Karpas-422 (cell line): ENCODE results near the gene FADS1. TPM values are rescaled to one million over a fixed set of nuclear protein-coding genes. Genes with fewer than 3 reads are reported as not detected.

ENCODE experiments used
- DNase-seq: peaks from one replicate; pipeline ENCODE4 v3.0.0-alpha.2; 2015
- H2AFZ ChIP-seq: fragments of 200-600 bp; sonication (generic); 2 replicates; pipeline ENCODE4 v1.6.1; 2014; ENCODE audit warnings: antibody characterized with exemption, low read length, mixed read lengths
- H3K27ac ChIP-seq: fragments of 200-600 bp; sonication (generic); 2 replicates; pipeline ENCODE4 v1.5.1; 2014; ENCODE audit warnings: mild to moderate bottlenecking, low read length, moderate library complexity
- H3K27me3 ChIP-seq: fragments of 200-600 bp; sonication (generic); 2 replicates; pipeline ENCODE4 v1.6.1; 2014; ENCODE audit warnings: low read length, mixed read lengths
- H3K36me3 ChIP-seq: fragments of 200-600 bp; sonication (generic); 2 replicates; pipeline ENCODE4 v1.6.1; 2014; ENCODE audit warnings: low read length, mixed read lengths; ENCODE audit not compliant: insufficient read depth
- H3K4me1 ChIP-seq: fragments of 200-600 bp; sonication (generic); 2 replicates; pipeline ENCODE4 v1.6.1; 2014; ENCODE audit warnings: mild to moderate bottlenecking, low read length, mixed read lengths
- H3K4me2 ChIP-seq: fragments of 200-600 bp; sonication (generic); 2 replicates; pipeline ENCODE4 v1.6.1; 2014; ENCODE audit warnings: low read length, low read depth, mild to moderate bottlenecking; ENCODE audit not compliant: poor library complexity, severe bottlenecking
- H3K4me3 ChIP-seq: fragments of 200-600 bp; sonication (generic); 2 replicates; pipeline ENCODE4 v1.5.1; 2014; ENCODE audit warnings: mild to moderate bottlenecking, antibody characterized with exemption, low read length, mixed read lengths
- H3K79me2 ChIP-seq: fragments of 200-600 bp; sonication (generic); 2 replicates; pipeline ENCODE4 v1.6.1; 2014; ENCODE audit warnings: mild to moderate bottlenecking, low read length, mixed read lengths
- H3K9ac ChIP-seq: fragments of 200-600 bp; sonication (generic); 2 replicates; pipeline ENCODE4 v1.6.0; 2014; ENCODE audit warnings: low read length
- H3K9me2 ChIP-seq: fragments of 200-600 bp; sonication (generic), shearing (Covaris generic); replicated peaks from 2 replicates; pipeline ENCODE4 v1.6.0; 2014; ENCODE audit warnings: mild to moderate bottlenecking, low read length, moderate library complexity; ENCODE audit not compliant: insufficient read depth
- H3K9me3 ChIP-seq: fragments of 300-700, 200-600 bp; sonication (generic); 2 replicates; pipeline ENCODE4 v1.6.1; 2014; ENCODE audit warnings: low read length, mixed read lengths
- H4K20me1 ChIP-seq: fragments of 200-600 bp; sonication (generic); 2 replicates; pipeline ENCODE4 v1.6.1; 2014; ENCODE audit warnings: mild to moderate bottlenecking, antibody characterized with exemption, low read length, low read depth; ENCODE audit not compliant: insufficient read depth
- total RNA-seq: library from RNA; depleted of rRNA; stranded (reverse); fragments of >200 nt; shearing (Covaris generic); gene quantifications from 2 replicates; pipeline ENCODE4 v1.2.3, GENCODE V29; 2014; ENCODE audit warnings: low replicate concordance; rRNA removed

The FADS1 gene
- 80.3 and 99.6 TPM in 2 replicates for total RNA-seq

GRCh38 chr11:61816736-61817455 lies at the start of gene FADS1:
Gene FADS1, minus strand, starts transcription at chr11:61817003. Its CDS starts 74 bp downstream, at chr11:61816929.
- peaks cover 27% of the 10 kb centered on the region for H3K4me1 ChIP-seq
- peak within 1 kb of the TSS; percentile 92 for H3K9ac ChIP-seq
- no peaks in the 10 kb centered on the region for H3K27me3 ChIP-seq
- H4K20me1 ChIP-seq: no peaks in the 10 kb centered on the region
- H3K4me2 ChIP-seq: peak within 1 kb of the TSS; percentile 83
- H3K9me2 ChIP-seq: no peaks in the 10 kb centered on the region
- H3K9me3 ChIP-seq: no peaks in the 10 kb centered on the region
- H3K79me2 ChIP-seq: peaks cover 11% of the 10 kb centered on the region; the same call in 1 of the 2 replicates
- peak within 1 kb of the TSS; percentile 79 for H3K4me3 ChIP-seq
- DNase-seq: peak; percentile 94
- H3K27ac ChIP-seq: peak within 1 kb of the TSS; percentile 78
- no peak within 1 kb of the TSS for H2AFZ ChIP-seq
- H3K36me3 ChIP-seq: peaks cover 10% of the 10 kb centered on the region

DNA sequence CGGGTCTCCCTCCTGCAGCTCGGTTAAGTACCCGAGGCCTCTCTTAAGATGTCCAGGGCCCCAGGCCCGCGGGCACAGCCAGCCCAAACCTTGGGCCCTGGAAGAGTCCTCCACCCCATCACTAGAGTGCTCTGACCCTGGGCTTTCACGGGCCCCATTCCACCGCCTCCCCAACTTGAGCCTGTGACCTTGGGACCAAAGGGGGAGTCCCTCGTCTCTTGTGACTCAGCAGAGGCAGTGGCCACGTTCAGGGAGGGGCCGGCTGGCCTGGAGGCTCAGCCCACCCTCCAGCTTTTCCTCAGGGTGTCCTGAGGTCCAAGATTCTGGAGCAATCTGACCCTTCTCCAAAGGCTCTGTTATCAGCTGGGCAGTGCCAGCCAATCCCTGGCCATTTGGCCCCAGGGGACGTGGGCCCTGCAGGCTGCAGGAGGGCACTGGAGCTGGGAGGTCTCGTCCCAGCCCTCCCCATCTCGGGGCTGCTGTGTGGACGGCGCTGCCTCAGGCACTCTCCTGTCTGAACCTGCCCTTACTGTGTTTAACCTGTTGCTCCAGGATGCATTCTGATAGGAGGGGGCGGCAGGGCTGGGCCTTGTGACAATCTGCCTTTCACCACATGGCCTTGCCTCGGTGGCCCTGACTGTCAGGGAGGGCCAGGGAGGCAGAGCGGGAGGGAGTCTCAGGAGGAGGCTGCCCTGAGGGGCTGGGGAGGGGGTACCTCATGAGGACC lies 49.6 kb upstream of the FADS1 start:
- no peak for DNase-seq
- Histone ChIP-seq H3K27me3 (no peaks in the 10 kb centered on the region), H3K4me2 (no peak overlapping the region), H3K9ac (no peak overlapping the region), H3K36me3 (no peaks in the 10 kb centered on the region), H3K9me2 (no peaks in the 10 kb centered on the region), H3K4me3 (no peak overlapping the region), H3K9me3 (no peaks in the 10 kb centered on the region), H3K79me2 (no peaks in the 10 kb centered on the region), H3K27ac (no peak overlapping the region), H3K4me1 (peaks cover 10% of the 10 kb centered on the region), H4K20me1 (peaks cover 4% of the 10 kb centered on the region; the same call in 1 of the 2 replicates), H2AFZ (no peak overlapping the region)

DNA sequence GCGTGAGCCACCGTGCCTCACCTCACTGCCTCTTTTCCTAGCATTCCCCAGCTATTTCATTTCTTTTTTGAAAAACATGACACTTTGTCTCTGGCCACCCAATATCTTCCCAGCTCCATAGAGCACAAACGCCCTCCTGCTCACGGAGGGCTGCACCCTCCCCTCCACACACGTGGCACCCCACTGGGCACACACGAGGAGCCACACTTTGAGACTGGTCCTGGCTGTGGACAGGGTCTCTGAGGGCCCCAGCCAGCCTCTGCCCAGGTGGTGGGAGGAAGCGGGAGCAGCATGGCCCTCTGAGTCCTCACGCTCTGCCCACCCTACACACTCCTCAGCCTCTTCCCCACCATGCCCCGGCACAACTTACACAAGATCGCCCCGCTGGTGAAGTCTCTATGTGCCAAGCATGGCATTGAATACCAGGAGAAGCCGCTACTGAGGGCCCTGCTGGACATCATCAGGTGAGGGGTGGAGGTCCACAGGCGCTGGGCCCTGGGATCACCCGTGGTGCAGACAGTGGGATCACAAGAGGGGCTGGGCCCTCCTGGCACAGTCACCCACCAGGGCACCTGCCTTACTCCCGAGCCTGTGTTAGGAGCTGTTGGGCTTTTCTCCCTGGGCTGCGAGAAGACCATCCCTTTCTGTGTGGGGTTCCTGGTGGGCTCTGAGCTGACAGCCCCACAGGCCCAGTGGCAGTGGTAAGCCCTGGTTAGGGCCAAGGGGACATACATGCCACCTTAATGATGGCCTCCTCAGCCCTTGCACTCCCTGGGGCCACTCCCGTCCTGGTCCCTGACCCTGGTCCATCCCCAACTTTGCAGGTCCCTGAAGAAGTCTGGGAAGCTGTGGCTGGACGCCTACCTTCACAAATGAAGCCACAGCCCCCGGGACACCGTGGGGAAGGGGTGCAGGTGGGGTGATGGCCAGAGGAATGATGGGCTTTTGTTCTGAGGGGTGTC lies 48.3 kb upstream of the FADS1 start:
- Histone ChIP-seq H3K27me3 (no peaks in the 10 kb centered on the region), H3K4me2 (no peak overlapping the region), H3K27ac (no peak overlapping the region), H3K9me3 (no peaks in the 10 kb centered on the region), H3K9ac (no peak overlapping the region), H3K4me1 (no peaks in the 10 kb centered on the region), H3K4me3 (no peak overlapping the region), H3K36me3 (no peaks in the 10 kb centered on the region), H2AFZ (no peak overlapping the region), H3K79me2 (no peaks in the 10 kb centered on the region), H4K20me1 (peaks cover 4% of the 10 kb centered on the region; the same call in 1 of the 2 replicates), H3K9me2 (no peaks in the 10 kb centered on the region)
- no peak for DNase-seq

GRCh38 chr11:61863548-61864081 lies 46.8 kb upstream of the FADS1 start:
- Histone ChIP-seq H3K4me1 (no peaks in the 10 kb centered on the region), H3K27me3 (no peaks in the 10 kb centered on the region), H3K4me3 (no peak overlapping the region), H3K36me3 (no peaks in the 10 kb centered on the region), H3K9me3 (no peaks in the 10 kb centered on the region), H3K9me2 (no peaks in the 10 kb centered on the region), H3K79me2 (no peaks in the 10 kb centered on the region), H3K9ac (no peak overlapping the region), H3K27ac (no peak overlapping the region), H4K20me1 (peaks cover 4% of the 10 kb centered on the region; the same call in 1 of the 2 replicates), H2AFZ (no peak overlapping the region), H3K4me2 (no peak overlapping the region)
- no peak for DNase-seq

DNA sequence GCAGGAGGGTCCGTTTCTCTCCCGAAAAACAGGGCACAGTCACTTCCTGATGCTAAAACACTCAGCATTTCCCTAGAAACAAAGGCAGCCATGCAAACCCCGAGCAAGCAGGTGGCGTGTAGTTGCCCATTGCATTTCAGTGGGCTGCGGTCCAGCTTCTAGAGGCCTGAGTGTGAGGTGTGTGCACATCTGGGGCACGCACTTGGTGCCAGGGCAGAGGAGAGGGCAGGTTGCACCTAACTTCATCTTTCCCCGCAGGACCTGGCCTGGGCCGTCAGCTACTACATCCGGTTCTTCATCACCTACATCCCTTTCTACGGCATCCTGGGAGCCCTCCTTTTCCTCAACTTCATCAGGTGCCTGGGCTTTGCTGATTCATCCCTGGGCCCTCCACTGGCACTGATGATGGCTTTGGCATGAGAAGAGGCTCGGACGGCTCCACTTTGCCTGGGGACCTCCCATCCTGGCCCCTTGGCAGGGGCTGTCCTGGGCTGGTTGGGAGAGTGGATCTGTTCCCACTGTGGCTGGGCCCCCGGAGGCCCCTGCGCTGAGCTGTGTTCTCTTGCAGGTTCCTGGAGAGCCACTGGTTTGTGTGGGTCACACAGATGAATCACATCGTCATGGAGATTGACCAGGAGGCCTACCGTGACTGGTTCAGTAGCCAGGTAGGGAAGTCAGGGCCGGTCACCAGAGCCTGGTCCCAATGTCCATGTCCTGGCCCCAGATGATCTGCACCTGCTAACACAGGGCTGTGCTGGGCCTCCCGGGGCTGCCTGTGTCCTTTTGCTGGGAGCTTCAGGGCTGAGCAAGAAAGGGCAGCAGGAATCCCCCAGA lies 46.1 kb upstream of the FADS1 start:
- H3K9me3 ChIP-seq: no peaks in the 10 kb centered on the region
- no peaks in the 10 kb centered on the region for H3K27me3 ChIP-seq
- H4K20me1 ChIP-seq: peaks cover 4% of the 10 kb centered on the region; the same call in 1 of the 2 replicates
- H3K9ac ChIP-seq: no peak overlapping the region
- no peak overlapping the region for H2AFZ ChIP-seq
- no peak overlapping the region for H3K4me2 ChIP-seq
- H3K4me3 ChIP-seq: no peak overlapping the region
- DNase-seq: no peak
- H3K36me3 ChIP-seq: no peaks in the 10 kb centered on the region
- H3K79me2 ChIP-seq: no peaks in the 10 kb centered on the region
- H3K4me1 ChIP-seq: no peaks in the 10 kb centered on the region
- H3K27ac ChIP-seq: no peak overlapping the region
- no peaks in the 10 kb centered on the region for H3K9me2 ChIP-seq

- Histone ChIP-seq H3K9me3 (no peaks in the 10 kb centered on the region), H3K27me3 (no peaks in the 10 kb centered on the region), H3K9ac (no peak overlapping the region), H3K4me2 (no peak overlapping the region), H4K20me1 (peaks cover 6% of the 10 kb centered on the region; the same call in 1 of the 2 replicates), H3K4me1 (no peaks in the 10 kb centered on the region), H3K27ac (no peak overlapping the region), H2AFZ (no peak overlapping the region), H3K9me2 (no peaks in the 10 kb centered on the region), H3K79me2 (no peaks in the 10 kb centered on the region), H3K4me3 (no peak overlapping the region), H3K36me3 (no peaks in the 10 kb centered on the region)
- no peak for DNase-seq
These were observed 44.8 kb upstream of the FADS1 start for GRCh38 chr11:61861634-61862033.
